Activated CD4-positive, alpha-beta T cell treated with anti-CD3 and anti-CD28 coated beads, Interleukin-2, amount 10 ng/mL, durations not matched to agents 24 days and 14 days (primary cell): ENCODE data around the gene ZNF526. TPM values are rescaled to one million over a fixed set of nuclear protein-coding genes. Genes with fewer than 3 reads are reported as not detected.

Source experiments
- DNase-seq: peaks from one replicate; pipeline ENCODE4 v3.0.0; 2022
- H3K27ac Mint-ChIP-seq: one replicate; pipeline ENCODE4 v1.8.0; 2022; ENCODE audit warnings: mild to moderate bottlenecking, mixed read lengths
- H3K27me3 Mint-ChIP-seq: one replicate; pipeline ENCODE4 v1.8.0; 2022; ENCODE audit warnings: mixed read lengths
- H3K36me3 Mint-ChIP-seq: one replicate; pipeline ENCODE4 v1.8.0; 2022; ENCODE audit warnings: low read depth, mild to moderate bottlenecking, mixed read lengths
- H3K4me1 Mint-ChIP-seq: one replicate; pipeline ENCODE4 v1.8.0; 2021; ENCODE audit warnings: mixed read lengths
- H3K4me3 Mint-ChIP-seq: one replicate; pipeline ENCODE4 v1.8.0; 2022; ENCODE audit warnings: mild to moderate bottlenecking, moderate library complexity, mixed read lengths
- H3K9me3 Mint-ChIP-seq: one replicate; pipeline ENCODE4 v1.8.0; 2021; ENCODE audit warnings: mixed read lengths
- intact Hi-C: fragments of 100-400 bp; cut with micrococcal nuclease; formaldehyde crosslinking; loops from one replicate; pipeline ENCODE4 v1.15.1; 2023
- total RNA-seq: library from RNA; stranded (reverse); gene quantifications from 2 replicates; pipeline ENCODE4 v1.2.3, GENCODE V29; 2022

ZNF526 gene, protein sequence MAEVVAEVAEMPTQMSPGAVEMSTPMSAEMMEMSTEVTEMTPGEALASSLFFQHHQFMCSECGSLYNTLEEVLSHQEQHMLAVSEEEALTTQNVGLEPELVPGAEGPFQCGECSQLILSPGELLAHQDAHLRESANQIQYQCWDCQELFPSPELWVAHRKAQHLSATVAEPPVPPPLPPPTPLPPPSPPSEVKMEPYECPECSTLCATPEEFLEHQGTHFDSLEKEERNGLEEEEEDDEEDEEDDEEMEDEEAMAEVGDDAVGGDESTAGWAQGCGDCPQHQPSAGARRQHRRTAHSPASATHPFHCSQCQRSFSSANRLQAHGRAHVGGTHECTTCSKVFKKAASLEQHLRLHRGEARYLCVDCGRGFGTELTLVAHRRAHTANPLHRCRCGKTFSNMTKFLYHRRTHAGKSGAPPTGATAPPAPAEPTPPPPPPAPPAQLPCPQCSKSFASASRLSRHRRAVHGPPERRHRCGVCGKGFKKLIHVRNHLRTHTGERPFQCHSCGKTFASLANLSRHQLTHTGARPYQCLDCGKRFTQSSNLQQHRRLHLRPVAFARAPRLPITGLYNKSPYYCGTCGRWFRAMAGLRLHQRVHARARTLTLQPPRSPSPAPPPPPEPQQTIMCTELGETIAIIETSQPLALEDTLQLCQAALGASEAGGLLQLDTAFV
- total RNA-seq: 19.0 and 20.1 TPM in 2 replicates

DNA sequence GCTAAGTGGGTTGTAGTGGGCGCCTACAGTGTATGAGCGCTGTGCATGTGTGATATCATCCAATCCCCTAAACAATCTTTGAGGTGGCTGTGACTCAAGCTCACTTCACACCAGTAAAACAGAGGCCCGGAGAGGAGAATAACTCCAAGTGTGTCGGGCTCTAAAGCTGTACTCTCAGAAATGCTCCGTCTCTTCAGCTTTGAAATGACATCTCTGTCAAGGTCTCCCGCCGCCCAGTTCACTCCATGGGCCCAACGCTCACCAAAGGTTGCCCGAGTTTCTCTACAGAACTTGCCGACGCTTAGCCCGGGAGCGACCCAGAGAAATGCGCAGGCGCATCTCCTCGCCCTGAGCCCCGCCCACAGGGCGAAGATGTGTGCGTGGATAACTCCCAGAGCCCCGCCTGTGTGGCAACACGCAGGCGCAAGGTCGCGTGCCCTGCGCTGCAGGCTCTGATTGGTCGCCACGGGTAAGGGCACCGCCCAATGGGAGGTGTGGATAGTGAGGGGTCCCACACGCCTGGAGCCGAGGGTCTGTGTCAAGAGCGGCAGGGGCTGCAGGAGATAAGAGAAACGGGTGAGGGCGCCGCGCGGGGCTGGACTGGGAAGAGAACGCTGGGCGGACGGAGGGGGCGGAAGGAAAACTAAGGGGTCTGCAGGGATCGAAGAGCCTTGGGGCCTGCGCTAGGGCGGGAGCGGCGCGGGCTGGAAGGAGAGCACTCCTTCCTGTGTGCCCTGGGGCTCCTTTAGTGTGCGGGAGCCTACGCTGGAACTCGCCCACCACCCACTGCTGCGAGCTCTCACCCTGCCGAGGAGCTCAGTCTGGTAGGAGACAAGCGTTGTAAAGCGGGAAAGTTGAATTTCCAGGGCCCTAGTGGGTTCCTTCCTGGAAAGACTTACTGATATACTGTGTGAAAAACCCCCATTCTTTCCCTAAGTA lies at the start of gene ZNF526:
Gene ZNF526, plus strand, starts transcription at position 501 of the 939 bp plus-strand sequence. CDS start 4,092 bp downstream, outside the sequence.
- intact Hi-C loops: loop anchor here (1.0 to 2.0 kb wide), 3 partner anchors 21 to 63 kb away; partner anchors contain the start of gene GSK3A
- peak within 1 kb of the TSS; percentile 96 for H3K4me3 Mint-ChIP-seq
- peak; percentile 100 for DNase-seq
- H3K27ac Mint-ChIP-seq: peak within 1 kb of the TSS; percentile 94
- H3K4me1 Mint-ChIP-seq: peaks cover 50% of the 10 kb centered on the region
- peaks cover 36% of the 10 kb centered on the region for H3K36me3 Mint-ChIP-seq
- H3K9me3 Mint-ChIP-seq: no peaks in the 10 kb centered on the region
- peaks cover 2% of the 10 kb centered on the region for H3K27me3 Mint-ChIP-seq

- H3K4me3 Mint-ChIP-seq: no peak overlapping the region
- H3K9me3 Mint-ChIP-seq: no peaks in the 10 kb centered on the region
- H3K27ac Mint-ChIP-seq: no peak overlapping the region
- no peak for DNase-seq
- H3K36me3 Mint-ChIP-seq: no peaks in the 10 kb centered on the region
- intact Hi-C loops: no loop called here
- peaks cover 22% of the 10 kb centered on the region for H3K27me3 Mint-ChIP-seq
- H3K4me1 Mint-ChIP-seq: peaks cover 7% of the 10 kb centered on the region
Observed at GRCh38 chr19:42170715-42171114, 49.4 kb upstream of the ZNF526 start.

- Mint-ChIP-seq H3K36me3 (no peaks in the 10 kb centered on the region), H3K27ac (no peak overlapping the region)
- intact Hi-C loops: no loop called here
Observed at GRCh38 chr19:42172261-42172660, 47.9 kb upstream of the ZNF526 start.

GRCh38 chr19:42173695-42174094 lies 46.4 kb upstream of the ZNF526 start:
- Mint-ChIP-seq H3K4me3 (no peak overlapping the region), H3K27me3 (peaks cover 28% of the 10 kb centered on the region), H3K36me3 (no peaks in the 10 kb centered on the region), H3K4me1 (peaks cover 14% of the 10 kb centered on the region), H3K27ac (no peak overlapping the region), H3K9me3 (no peaks in the 10 kb centered on the region)
- DNase-seq: no peak
- intact Hi-C loops: no loop called here

More at GRCh38 chr19:42172261-42172660, 47.9 kb upstream of the ZNF526 start:
- Mint-ChIP-seq H3K4me1 (peaks cover 14% of the 10 kb centered on the region), H3K27me3 (peaks cover 28% of the 10 kb centered on the region), H3K9me3 (no peaks in the 10 kb centered on the region), H3K4me3 (no peak overlapping the region)
- DNase-seq: no peak

GRCh38 chr19:42174188-42174587 lies 45.9 kb upstream of the ZNF526 start:
- DNase-seq: no peak
- Mint-ChIP-seq H3K4me1 (peaks cover 14% of the 10 kb centered on the region), H3K27ac (no peak overlapping the region), H3K9me3 (no peaks in the 10 kb centered on the region), H3K4me3 (no peak overlapping the region), H3K27me3 (peaks cover 28% of the 10 kb centered on the region), H3K36me3 (no peaks in the 10 kb centered on the region)
- intact Hi-C loops: no loop called here

DNA sequence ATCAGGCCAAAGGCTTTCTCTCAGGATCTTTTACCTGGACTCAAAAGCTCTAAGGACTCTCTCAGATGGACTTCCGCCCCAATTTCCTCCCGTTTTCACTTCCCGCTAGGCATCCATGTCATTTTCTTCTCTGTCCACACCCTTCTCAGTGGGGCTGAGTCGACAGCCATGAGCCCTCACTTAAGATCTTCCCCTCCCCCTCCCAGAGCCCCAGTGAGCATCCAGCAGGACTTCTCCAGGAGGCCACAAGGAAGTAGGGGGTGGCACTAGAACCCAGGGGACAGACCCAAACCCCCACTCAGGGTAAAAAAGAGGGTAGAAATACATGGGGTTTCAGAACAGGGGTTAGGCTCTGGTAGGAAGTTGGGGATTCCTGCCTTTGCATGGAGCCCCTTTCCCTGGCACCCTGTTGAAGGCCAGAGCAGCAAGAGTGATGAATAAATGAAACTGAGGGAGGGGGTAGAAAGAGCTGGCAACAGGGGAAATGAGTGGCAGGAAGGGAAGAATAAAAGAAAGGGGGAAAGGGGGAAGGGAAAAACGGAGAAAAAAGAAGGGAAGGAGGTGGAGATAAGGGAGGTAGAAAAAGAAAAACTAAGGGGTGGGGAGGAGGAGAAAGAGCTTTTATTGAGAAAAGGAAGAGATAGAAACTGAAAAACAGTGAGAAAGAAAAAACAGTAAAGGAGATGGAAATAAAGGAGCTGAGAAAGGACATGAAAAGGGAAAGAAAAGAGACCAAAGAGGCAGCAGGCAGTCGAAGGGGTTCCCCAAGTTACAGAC lies 45.0 kb upstream of the ZNF526 start:
- intact Hi-C loops: loop anchor here (5.0 kb wide), 1 partner anchor 147 kb away; no protein-coding TSS in a partner anchor
- Mint-ChIP-seq H3K36me3 (no peaks in the 10 kb centered on the region), H3K27me3 (peaks cover 36% of the 10 kb centered on the region)

DNA sequence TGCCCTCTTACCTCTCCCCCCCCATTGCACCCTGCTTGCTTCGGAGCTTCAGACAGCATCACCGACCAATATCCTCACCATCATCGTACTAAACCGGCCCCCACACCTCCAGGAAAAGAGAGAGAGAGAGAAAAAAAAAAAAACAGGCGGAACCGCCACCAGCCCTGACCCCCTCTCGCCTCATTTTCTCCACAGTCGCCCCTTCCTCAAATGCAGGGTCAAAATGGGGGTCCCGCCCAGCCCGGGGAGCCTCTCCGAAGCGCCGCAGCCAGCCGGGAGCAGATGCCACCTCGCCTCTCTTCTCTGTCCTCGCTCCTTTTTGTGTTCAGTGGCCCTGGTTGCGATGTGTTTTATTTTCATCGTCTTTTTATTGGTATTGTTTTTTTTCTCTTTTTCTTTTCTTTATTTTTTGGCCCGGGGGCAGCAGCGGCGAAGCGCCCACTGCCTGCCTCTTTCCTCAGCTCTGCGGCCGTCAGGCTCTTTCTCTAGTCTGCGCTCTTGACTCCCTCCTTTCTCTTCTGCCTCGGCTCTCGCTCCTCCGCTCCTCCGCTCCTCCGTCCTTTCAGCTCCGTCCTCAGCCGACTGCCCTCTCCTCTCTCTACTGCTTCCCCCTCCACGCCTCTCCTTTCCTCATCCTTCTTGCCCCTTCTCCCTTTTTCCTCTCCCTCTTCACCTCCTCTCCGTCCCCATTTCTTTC lies 44.0 kb upstream of the ZNF526 start:
- peak; percentile 78 for DNase-seq
- Mint-ChIP-seq H3K36me3 (no peaks in the 10 kb centered on the region), H3K27ac (peak overlapping the region; percentile 52), H3K27me3 (peaks cover 37% of the 10 kb centered on the region), H3K4me1 (peaks cover 14% of the 10 kb centered on the region), H3K4me3 (peak overlapping the region; percentile 90), H3K9me3 (no peaks in the 10 kb centered on the region)
- intact Hi-C loops: loop anchor here (2.0 to 5.0 kb wide), 3 partner anchors 43 to 146 kb away; partner anchors contain the start of gene POU2F2

More for the DNA sequence above, 45.0 kb upstream of the ZNF526 start:
- H3K27ac Mint-ChIP-seq: no peak overlapping the region
- H3K4me3 Mint-ChIP-seq: peak overlapping the region; percentile 90
- H3K9me3 Mint-ChIP-seq: no peaks in the 10 kb centered on the region
- DNase-seq: no peak
- H3K4me1 Mint-ChIP-seq: peaks cover 14% of the 10 kb centered on the region

GRCh38 chr19:42176649-42176989 lies 43.5 kb upstream of the ZNF526 start:
- peak overlapping the region; percentile 90 for H3K4me3 Mint-ChIP-seq
- no peaks in the 10 kb centered on the region for H3K9me3 Mint-ChIP-seq
- H3K27ac Mint-ChIP-seq: no peak overlapping the region
- DNase-seq: no peak
- H3K27me3 Mint-ChIP-seq: peaks cover 37% of the 10 kb centered on the region
- no peaks in the 10 kb centered on the region for H3K36me3 Mint-ChIP-seq
- intact Hi-C loops: loop anchor here (2.0 to 5.0 kb wide), 3 partner anchors 44 to 146 kb away; partner anchors contain the start of gene POU2F2
- H3K4me1 Mint-ChIP-seq: peaks cover 14% of the 10 kb centered on the region

DNA sequence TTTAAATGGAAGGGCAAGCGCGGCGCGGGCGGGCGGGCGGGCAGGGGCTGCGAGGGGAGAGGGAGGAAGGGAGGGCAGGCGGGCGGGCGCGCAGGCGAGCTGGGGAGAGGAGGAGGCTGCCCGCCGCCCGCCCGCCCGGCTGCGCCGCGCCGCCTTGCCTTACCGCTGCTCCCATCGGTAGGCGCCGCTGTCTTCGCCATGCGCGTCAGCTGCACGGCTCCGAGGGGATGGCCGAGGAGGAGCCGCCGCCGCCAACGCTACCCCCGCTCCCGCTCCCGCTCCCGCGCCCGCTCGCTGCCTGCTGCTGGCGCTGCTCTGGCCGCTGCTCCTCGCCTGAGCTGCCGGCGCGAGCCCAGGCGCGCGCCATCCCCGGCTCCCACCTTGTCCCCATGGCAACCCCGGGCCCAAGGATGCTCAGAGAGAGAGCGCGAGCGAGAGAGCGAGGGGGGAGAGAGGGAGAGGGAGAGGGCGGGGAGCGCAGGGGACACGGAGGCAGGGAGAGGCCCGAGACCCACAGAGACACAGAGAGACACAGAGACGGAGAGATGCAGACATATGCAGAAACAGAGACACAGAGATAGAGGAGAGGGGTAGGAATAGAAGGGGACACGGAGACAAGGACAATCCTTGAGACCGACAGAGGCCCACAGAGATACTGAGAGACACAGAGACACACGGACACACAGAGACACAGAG lies 43.0 kb upstream of the ZNF526 start:
- H3K27me3 Mint-ChIP-seq: peaks cover 41% of the 10 kb centered on the region
- intact Hi-C loops: loop anchor here (2.0 to 5.0 kb wide), 3 partner anchors 44 to 145 kb away; partner anchors contain the start of gene POU2F2

GRCh38 chr19:42177686-42178019 lies 42.5 kb upstream of the ZNF526 start:
- peaks cover 43% of the 10 kb centered on the region for H3K27me3 Mint-ChIP-seq

More for the DNA sequence above, 43.0 kb upstream of the ZNF526 start:
- peak; percentile 94 for DNase-seq
- H3K27ac Mint-ChIP-seq: no peak overlapping the region
- no peaks in the 10 kb centered on the region for H3K36me3 Mint-ChIP-seq
- peaks cover 16% of the 10 kb centered on the region for H3K4me1 Mint-ChIP-seq
- peak overlapping the region; percentile 90 for H3K4me3 Mint-ChIP-seq
- H3K9me3 Mint-ChIP-seq: no peaks in the 10 kb centered on the region

GRCh38 chr19:42178791-42179674 lies 41.1 kb upstream of the ZNF526 start:
- peak; percentile 64 for DNase-seq
- Mint-ChIP-seq H3K4me3 (no peak overlapping the region), H3K4me1 (peaks cover 26% of the 10 kb centered on the region), H3K27ac (no peak overlapping the region), H3K27me3 (peaks cover 38% of the 10 kb centered on the region), H3K36me3 (no peaks in the 10 kb centered on the region), H3K9me3 (no peaks in the 10 kb centered on the region)
- intact Hi-C loops: loop anchor here (5.0 kb wide), 1 partner anchor 143 kb away; no protein-coding TSS in a partner anchor

More at GRCh38 chr19:42177686-42178019, 42.5 kb upstream of the ZNF526 start:
- Mint-ChIP-seq H3K27ac (no peak overlapping the region), H3K9me3 (no peaks in the 10 kb centered on the region), H3K36me3 (no peaks in the 10 kb centered on the region), H3K4me1 (peaks cover 19% of the 10 kb centered on the region), H3K4me3 (no peak overlapping the region)
- DNase-seq: no peak
- intact Hi-C loops: loop anchor here (2.0 to 5.0 kb wide), 3 partner anchors 45 to 145 kb away; partner anchors contain the start of gene POU2F2
